ENCODE results near the gene ZFP57. TPM values are rescaled to one million over a fixed set of nuclear protein-coding genes. Genes with fewer than 3 reads are reported as not detected.

ZFP57 gene
- total and polyA plus RNA-seq, 4 experiments from 2014 or later, result 2.4 to 3.0 TPM; not detected in 2

DNA sequence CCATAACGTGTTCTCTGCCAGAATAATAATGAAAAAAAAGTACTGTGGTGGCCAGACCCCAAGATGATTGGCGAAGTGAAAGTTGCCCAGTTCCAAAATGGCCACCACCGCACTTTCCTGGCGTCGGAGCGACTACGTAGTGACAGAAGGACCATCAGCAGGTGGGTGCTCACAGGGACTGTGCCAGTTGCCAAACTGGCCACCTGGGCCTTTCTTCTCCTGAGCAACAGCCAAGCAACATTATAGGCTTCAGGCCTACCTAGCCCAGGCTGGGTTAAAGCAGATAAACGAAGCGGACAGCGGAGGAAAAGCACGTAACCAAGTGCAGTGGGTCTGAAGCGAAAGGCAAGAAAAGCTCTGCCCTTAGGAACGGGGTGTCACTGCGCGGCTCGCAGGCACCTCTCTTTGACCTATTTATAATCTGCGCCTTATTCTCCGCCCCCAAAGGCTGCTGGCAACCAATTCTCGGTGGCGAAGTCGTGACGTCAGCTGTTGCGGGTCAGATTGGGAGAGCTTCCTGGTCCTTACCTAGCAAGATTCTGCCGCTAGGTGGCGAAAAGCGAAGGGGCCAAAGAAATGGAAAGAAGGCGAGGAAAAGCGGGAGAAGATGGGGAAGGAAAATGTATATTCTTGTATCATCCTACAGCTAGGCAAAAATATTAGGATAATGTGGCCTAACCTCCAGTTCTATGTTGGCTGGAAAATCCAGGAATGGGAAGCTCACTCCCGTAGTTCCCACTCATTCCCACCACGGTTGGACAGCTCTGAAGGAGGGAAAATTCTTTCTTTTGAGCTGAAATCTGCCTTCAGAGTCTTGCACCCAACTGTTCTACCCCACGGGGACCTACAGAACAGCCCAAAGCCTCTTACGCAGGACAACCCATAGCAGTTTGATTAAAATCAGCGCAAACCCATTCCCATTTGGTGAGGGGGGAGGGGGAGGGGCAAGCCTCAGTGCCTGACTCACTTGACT lies 31.0 kb downstream of the ZFP57 start:
- Histone ChIP-seq H3K4me3 (ENCODE audit: low read length in 2 of 2) (peak overlapping the region; percentile 63 to 73), H3K36me3 (ENCODE audit: insufficient read depth, low read length) (no peaks in the 10 kb centered on the region), H3K4me1 (ENCODE audit: insufficient read depth, low read length) (peaks cover 19% of the 10 kb centered on the region), H3K27me3 (ENCODE audit: insufficient read depth, low read length) (no peaks in the 10 kb centered on the region), H3K9me3 (ENCODE audit: control insufficient read depth in 1 of 2, low read length in 2 of 2) (no peaks in the 10 kb centered on the region), H3K27ac (ENCODE audit: low read depth, low read length) (peak overlapping the region; percentile 85)
- CTCF ChIA-PET (ENCODE audit: partially characterized antibody), result interaction anchor here (0.6 to 10.0 kb wide), 21 partner anchors 9 to 186 kb away, joined by 3 to 336 read pairs (median 5); partner anchors contain the start of gene GABBR1
- H3K36me3 Mint-ChIP-seq, result peaks cover 0 to 3% of the 10 kb centered on the region in 2 donors
- H3K4me3 Mint-ChIP-seq, result peak overlapping the region; percentile 95 to 99 (median 98)
- peak overlapping the region; percentile 96 to 100 (median 100) for H3K27ac Mint-ChIP-seq
- H3K27me3 Mint-ChIP-seq, result peaks cover 1 to 3% of the 10 kb centered on the region in 2 donors
- H3K4me1 Mint-ChIP-seq, result peaks cover 7 to 22% (median 14%) of the 10 kb centered on the region in 4 donors
- DNase-seq, result peak; percentile 97 to 99 (median 98)
- H3K9me3 Mint-ChIP-seq, result no peaks in the 10 kb centered on the region
- POLR2A ChIA-PET (ENCODE audit: partially characterized antibody), result interaction anchor here (0.7 to 3.2 kb wide), 15 partner anchors 9 to 1778 kb away, joined by 3 to 44 read pairs (median 4); partner anchors contain the start of genes GABBR1, POLR1H and TRIM26
- intact Hi-C loops (cut with micrococcal nuclease), result loop anchor here (1.0 to 5.0 kb wide), 4 partner anchors 17 to 185 kb away; partner anchors contain the start of gene GABBR1

DNA sequence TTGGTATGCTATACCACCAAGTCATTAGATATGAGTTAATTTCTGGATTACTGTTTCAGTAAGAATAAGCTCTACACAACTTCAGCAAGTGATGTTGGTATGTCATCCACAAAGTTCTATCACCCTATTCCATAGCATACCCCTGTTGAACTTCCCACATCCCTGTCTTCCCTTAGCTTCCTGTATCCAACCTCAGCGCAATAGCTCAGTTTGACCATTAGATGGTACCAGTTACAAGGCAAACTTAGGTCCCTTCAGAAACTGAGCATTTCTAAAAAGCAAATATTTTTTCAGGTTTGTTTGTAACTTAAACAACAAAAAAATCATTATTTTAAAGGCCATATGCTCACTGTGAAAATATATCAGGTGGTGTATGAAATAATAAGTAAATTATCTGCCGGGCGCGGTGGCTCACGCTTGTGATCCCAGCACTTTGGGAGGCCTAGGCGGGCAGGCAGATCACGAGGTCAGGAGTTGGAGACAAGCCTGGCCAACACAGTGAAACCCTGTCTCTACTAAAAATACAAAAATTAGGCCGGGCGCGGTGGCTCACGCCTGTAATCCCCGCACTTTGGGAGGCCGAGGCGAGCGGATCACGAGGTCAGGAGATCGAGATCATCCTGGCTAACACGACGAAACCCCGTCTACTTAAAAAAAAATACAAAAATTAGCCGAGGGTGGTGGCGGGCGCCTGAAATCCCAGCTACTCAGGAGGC lies 32.9 kb downstream of the ZFP57 start:
- Histone ChIP-seq H3K9me3 (ENCODE audit: control insufficient read depth in 1 of 2, low read length in 2 of 2) (no peaks in the 10 kb centered on the region), H3K27ac (ENCODE audit: low read depth, low read length) (no peak overlapping the region), H3K27me3 (ENCODE audit: insufficient read depth, low read length) (no peaks in the 10 kb centered on the region), H3K4me3 (ENCODE audit: low read length in 2 of 2) (no peak overlapping the region), H3K36me3 (ENCODE audit: insufficient read depth, low read length) (no peaks in the 10 kb centered on the region), H3K4me1 (ENCODE audit: insufficient read depth, low read length) (peaks cover 16% of the 10 kb centered on the region)
- POLR2A ChIA-PET (ENCODE audit: partially characterized antibody), result interaction anchor here (1.1 kb wide), 1 partner anchor 15 kb away, joined by 4 read pairs; the partner anchor contains the start of gene GABBR1
- Mint-ChIP-seq H3K9me3 (no peaks in the 10 kb centered on the region), H3K27me3 (peaks cover 0 to 1% of the 10 kb centered on the region in 2 donors), H3K36me3 (peaks cover 0 to 3% of the 10 kb centered on the region in 2 donors), H3K27ac (peak overlapping the region in 2 of 7 donors; percentile 51 to 53), H3K4me3 (no peak overlapping the region), H3K4me1 (peaks cover 7 to 22% (median 14%) of the 10 kb centered on the region in 4 donors)
- CTCF ChIA-PET (ENCODE audit: partially characterized antibody), result interaction anchor here (3.5 kb wide), 1 partner anchor 29 kb away, joined by 22 read pairs; no protein-coding TSS in a partner anchor
- DNase-seq, result no peak
- intact Hi-C loops (cut with micrococcal nuclease), result no loop called here

- POLR2A ChIA-PET (ENCODE audit: partially characterized antibody), result interaction anchor here (1.4 to 3.7 kb wide), 5 partner anchors 9 to 14 kb away, joined by 6 to 43 read pairs (median 9); partner anchors contain the start of gene GABBR1
- Mint-ChIP-seq H3K4me1 (peaks cover 10 to 24% (median 17%) of the 10 kb centered on the region in 4 donors), H3K4me3 (peak overlapping the region in 7 of 8 donors; percentile 23 to 85 (median 81)), H3K9me3 (no peaks in the 10 kb centered on the region), H3K36me3 (no peaks in the 10 kb centered on the region), H3K27me3 (no peaks in the 10 kb centered on the region), H3K27ac (peak overlapping the region; percentile 80 to 97 (median 92))
- Histone ChIP-seq H3K27ac (ENCODE audit: low read depth, low read length) (peak overlapping the region; percentile 37), H3K27me3 (ENCODE audit: insufficient read depth, low read length) (no peaks in the 10 kb centered on the region), H3K4me1 (ENCODE audit: insufficient read depth, low read length) (peaks cover 23% of the 10 kb centered on the region), H3K4me3 (ENCODE audit: low read length in 2 of 2) (no peak overlapping the region), H3K36me3 (ENCODE audit: insufficient read depth, low read length) (no peaks in the 10 kb centered on the region), H3K9me3 (ENCODE audit: control insufficient read depth in 1 of 2, low read length in 2 of 2) (no peaks in the 10 kb centered on the region)
- CTCF ChIA-PET (ENCODE audit: partially characterized antibody), result interaction anchor here (1.4 to 21.8 kb wide), 5 partner anchors 9 to 54 kb away, joined by 3 to 336 read pairs (median 5); partner anchors contain the start of genes GABBR1 and MOG
- intact Hi-C loops (cut with micrococcal nuclease), result no loop called here
- peak; percentile 25 to 46 (median 33) for DNase-seq
Observed at GRCh38 chr6:29641430-29642148, 39.4 kb downstream of the ZFP57 start.

DNA sequence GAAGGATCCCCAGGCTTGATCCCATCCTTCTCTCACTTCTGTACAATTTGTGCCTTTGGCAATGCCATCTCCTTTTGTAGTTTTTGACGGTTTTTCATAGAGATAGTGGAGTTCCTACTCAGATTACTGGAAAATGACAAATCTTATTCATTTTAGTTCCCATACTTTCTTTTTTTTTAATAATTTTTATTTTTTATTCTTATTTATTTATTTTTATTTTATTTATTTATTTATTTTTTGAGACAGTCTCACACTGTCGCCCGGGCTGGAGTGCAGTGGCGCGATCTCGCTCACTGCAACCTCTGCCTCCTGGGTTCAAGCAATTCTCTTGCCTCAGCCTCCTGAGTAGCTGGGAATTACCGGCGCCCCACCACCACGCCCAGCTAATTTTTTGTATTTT lies 43.7 kb downstream of the ZFP57 start:
- intact Hi-C loops (cut with micrococcal nuclease), result no loop called here
- Mint-ChIP-seq H3K27me3 (no peaks in the 10 kb centered on the region), H3K4me3 (no peak overlapping the region), H3K9me3 (no peaks in the 10 kb centered on the region), H3K4me1 (peaks cover 16 to 36% (median 26%) of the 10 kb centered on the region in 4 donors), H3K36me3 (peaks cover 0 to 2% of the 10 kb centered on the region in 2 donors), H3K27ac (peak overlapping the region in 3 of 7 donors; percentile 2 to 15 (median 13))
- peaks cover 30% of the 10 kb centered on the region for H3K4me1 ChIP-seq (ENCODE audit: insufficient read depth, low read length)
- POLR2A ChIA-PET (ENCODE audit: partially characterized antibody), result no interaction called here
- H3K27me3 ChIP-seq (ENCODE audit: insufficient read depth, low read length), result no peaks in the 10 kb centered on the region
- H3K27ac ChIP-seq (ENCODE audit: low read depth, low read length), result no peak overlapping the region
- H3K4me3 ChIP-seq (ENCODE audit: low read length in 2 of 2), result no peak overlapping the region
- CTCF ChIA-PET (ENCODE audit: partially characterized antibody), result interaction anchor here (21.8 kb wide), 1 partner anchor 17 kb away, joined by 336 read pairs; the partner anchor contains the start of gene MOG
- H3K9me3 ChIP-seq (ENCODE audit: control insufficient read depth in 1 of 2, low read length in 2 of 2), result no peaks in the 10 kb centered on the region
- DNase-seq, result no peak
- no peaks in the 10 kb centered on the region for H3K36me3 ChIP-seq (ENCODE audit: insufficient read depth, low read length)

GRCh38 chr6:29633534-29633905 lies 47.4 kb downstream of the ZFP57 start:
- ChIA-PET POLR2A (ENCODE audit: partially characterized antibody) (interaction anchor here (0.8 to 3.6 kb wide), 7 partner anchors 8 to 428 kb away, joined by 3 to 44 read pairs (median 5); partner anchors contain the start of gene POLR1H), CTCF (ENCODE audit: partially characterized antibody) (interaction anchor here (1.3 to 21.8 kb wide), 2 partner anchors 8 to 20 kb away, joined by 5 to 336 read pairs; partner anchors contain the start of gene MOG)
- DNase-seq, result no peak
- peak overlapping the region; percentile 37 for H3K27ac ChIP-seq (ENCODE audit: low read depth, low read length)
- H3K4me1 ChIP-seq (ENCODE audit: insufficient read depth, low read length), result peaks cover 50% of the 10 kb centered on the region
- intact Hi-C loops (cut with micrococcal nuclease), result loop anchor here (1.0 to 5.0 kb wide), 2 partner anchors 17 to 796 kb away; no protein-coding TSS in a partner anchor
- Mint-ChIP-seq H3K9me3 (peaks cover 0 to 1% (median 0%) of the 10 kb centered on the region in 8 donors), H3K27me3 (no peaks in the 10 kb centered on the region), H3K4me1 (peaks cover 38 to 54% (median 44%) of the 10 kb centered on the region in 4 donors), H3K27ac (peak overlapping the region; percentile 74 to 97 (median 91)), H3K4me3 (peak overlapping the region; percentile 80 to 94 (median 90)), H3K36me3 (peaks cover 0 to 5% of the 10 kb centered on the region in 2 donors)
- no peaks in the 10 kb centered on the region for H3K27me3 ChIP-seq (ENCODE audit: insufficient read depth, low read length)
- H3K9me3 ChIP-seq (ENCODE audit: control insufficient read depth in 1 of 2, low read length in 2 of 2), result no peaks in the 10 kb centered on the region
- H3K36me3 ChIP-seq (ENCODE audit: insufficient read depth, low read length), result no peaks in the 10 kb centered on the region
- H3K4me3 ChIP-seq (ENCODE audit: low read length in 2 of 2), result peak overlapping the region in 1 of 2 donors; percentile 59
